Measurements from ENCODE around the gene COL6A1. TPM values are rescaled to one million over a fixed set of nuclear protein-coding genes. Genes with fewer than 3 reads are reported as not detected.

The COL6A1 gene
- total and polyA plus RNA-seq, 2 donors (not counting 3 experiments of a cell fraction or from before 2014, with no cell fraction given): 30.1 to 42.4 TPM

- Histone ChIP-seq H3K9ac (replicated peaks; ENCODE audit: extremely low read depth, insufficient read depth, low read length) (no peak overlapping the region), H3K9me1 (replicated peaks; ENCODE audit: control insufficient read depth, extremely low read depth, insufficient read depth, low read length) (no peaks in the 10 kb centered on the region), H3K4me2 (ENCODE audit: insufficient read depth, low read length) (no peak overlapping the region), H3K27me3 (ENCODE audit: control insufficient read depth in 2 of 2, insufficient read depth in 2 of 2, low read length in 2 of 2) (no peaks in the 10 kb centered on the region), H3K9me3 (replicated peaks; ENCODE audit: control insufficient read depth, insufficient read depth, low read length) (no peaks in the 10 kb centered on the region), H3K27ac (ENCODE audit: insufficient read depth, low read depth, low read length) (no peak overlapping the region), H3K4me3 (replicated peaks in 1 of 3; ENCODE audit: insufficient read depth in 1 of 3, low read depth in 1 of 3, low read length in 3 of 3) (no peak overlapping the region), H3K4me1 (ENCODE audit: control insufficient read depth, extremely low read depth, insufficient read depth, low read length) (no peaks in the 10 kb centered on the region), H4K20me1 (replicated peaks; ENCODE audit: control insufficient read depth, extremely low read depth, insufficient read depth, low read length) (no peaks in the 10 kb centered on the region), H2AFZ (ENCODE audit: low read depth, low read length) (no peak overlapping the region), H3K79me2 (ENCODE audit: control insufficient read depth, insufficient read depth, low read length) (no peaks in the 10 kb centered on the region), H3K36me3 (ENCODE audit: control insufficient read depth in 2 of 2, extremely low read depth in 1 of 2, insufficient read depth in 2 of 2, low read length in 2 of 2) (no peaks in the 10 kb centered on the region)
- POLR2A ChIA-PET: no interaction called here
- DNase-seq (ENCODE audit: low read depth, low spot score): no peak
- TF ChIP-seq FOS (IDR thresholded peaks at IDR 0.05; ENCODE audit: borderline replicate concordance, insufficient read depth, low read length) (no peak), MYC (IDR thresholded peaks at IDR 0.05; ENCODE audit: low read depth, low read length) (no peak), JUN (IDR thresholded peaks at IDR 0.05; ENCODE audit: borderline replicate concordance, insufficient read depth, insufficient read length, low read depth) (no peak), MAX (IDR thresholded peaks at IDR 0.05; ENCODE audit: insufficient read depth, insufficient read length) (no peak), EZH2 (IDR thresholded peaks at IDR 0.05; ENCODE audit: borderline replicate concordance, low read depth, low read length, severe bottlenecking) (no peak)
- dilution Hi-C loops (cut with MboI; ENCODE audit: extremely low pct_ligation_motif_present, low sequenced_read_pairs): no loop called here
- CTCF ChIA-PET: no interaction called here
- BruUV-seq (replicated peaks): no TSS peak
- FAIRE-seq: no peak
- intact Hi-C loops (cut with micrococcal nuclease): no loop called here
Observed at GRCh38 chr21:46002841-46003574, 21.4 kb downstream of the COL6A1 start.

- H3K9ac ChIP-seq (replicated peaks; ENCODE audit: extremely low read depth, insufficient read depth, low read length): no peak overlapping the region
- no peak overlapping the region for H3K4me2 ChIP-seq (ENCODE audit: insufficient read depth, low read length)
- no peak overlapping the region for H2AFZ ChIP-seq (ENCODE audit: low read depth, low read length)
- no peaks in the 10 kb centered on the region for H3K79me2 ChIP-seq (ENCODE audit: control insufficient read depth, insufficient read depth, low read length)
- BruUV-seq (replicated peaks): no TSS peak
- TF ChIP-seq JUN (IDR thresholded peaks at IDR 0.05; ENCODE audit: borderline replicate concordance, insufficient read depth, insufficient read length, low read depth): no peak
- TF ChIP-seq EZH2 (IDR thresholded peaks at IDR 0.05; ENCODE audit: borderline replicate concordance, low read depth, low read length, severe bottlenecking): no peak
- TF ChIP-seq MAX (IDR thresholded peaks at IDR 0.05; ENCODE audit: insufficient read depth, insufficient read length): no peak
- TF ChIP-seq GATA2 (IDR thresholded peaks at IDR 0.05; ENCODE audit: insufficient read depth, insufficient read length, low read depth, low read length): no peak
- TF ChIP-seq FOS (IDR thresholded peaks at IDR 0.05; ENCODE audit: borderline replicate concordance, insufficient read depth, low read length): no peak
- TF ChIP-seq POLR2A (IDR thresholded peaks at IDR 0.05; ENCODE audit: low read depth, low read length): no peak
- no peak for TF ChIP-seq CTCF (IDR thresholded peaks at IDR 0.05; ENCODE audit: extremely low read depth in 1 of 2, insufficient read depth in 1 of 2, low read depth in 1 of 2, low read length in 2 of 2)
- TF ChIP-seq POLR2AphosphoS5 (IDR thresholded peaks at IDR 0.05; ENCODE audit: insufficient read depth, low read depth, low read length): no peak
- DNase-seq (ENCODE audit: low read depth, low spot score): no peak
- no peak for FAIRE-seq
- no peak overlapping the region for H3K4me3 ChIP-seq (replicated peaks in 1 of 3; ENCODE audit: insufficient read depth in 1 of 3, low read depth in 1 of 3, low read length in 3 of 3)
- no peaks in the 10 kb centered on the region for H4K20me1 ChIP-seq (replicated peaks; ENCODE audit: control insufficient read depth, extremely low read depth, insufficient read depth, low read length)
- H3K27ac ChIP-seq (ENCODE audit: insufficient read depth, low read depth, low read length): no peak overlapping the region
- H3K9me1 ChIP-seq (replicated peaks; ENCODE audit: control insufficient read depth, extremely low read depth, insufficient read depth, low read length): no peaks in the 10 kb centered on the region
- H3K9me3 ChIP-seq (replicated peaks; ENCODE audit: control insufficient read depth, insufficient read depth, low read length): no peaks in the 10 kb centered on the region
- H3K36me3 ChIP-seq (ENCODE audit: control insufficient read depth in 2 of 2, extremely low read depth in 1 of 2, insufficient read depth in 2 of 2, low read length in 2 of 2): no peaks in the 10 kb centered on the region
- dilution Hi-C loops (cut with MboI; ENCODE audit: extremely low pct_ligation_motif_present, low sequenced_read_pairs): no loop called here
- no peaks in the 10 kb centered on the region for H3K27me3 ChIP-seq (ENCODE audit: control insufficient read depth in 2 of 2, insufficient read depth in 2 of 2, low read length in 2 of 2)
- CTCF ChIA-PET: no interaction called here
- no peaks in the 10 kb centered on the region for H3K4me1 ChIP-seq (ENCODE audit: control insufficient read depth, extremely low read depth, insufficient read depth, low read length)
- POLR2A ChIA-PET: interaction anchor here (0.6 kb wide), 1 partner anchor 218 kb away, joined by 3 read pairs; no protein-coding TSS in a partner anchor
- intact Hi-C loops (cut with micrococcal nuclease): no loop called here
Observed at GRCh38 chr21:46003575-46004007, 22.0 kb downstream of the COL6A1 start.

All from endothelial cell of umbilical vein (primary cell).